Skin epidermis (tissue), 12 donors: ENCODE results near the gene MMP28.

Source experiments
- H3K27ac ChIP-seq, 21 experiments: fragments of 200-600 bp; sonication (generic) in 11 of 21; one replicate each; pipeline ENCODE4 v1.5.0; 2020; ENCODE audit warnings: mild to moderate bottlenecking in 3 of 21, inconsistent platforms in 2 of 21, moderate library complexity in 2 of 21
- H3K4me3 ChIP-seq, 7 experiments: fragments of 200-600 bp; sonication (generic) in 2 of 7; one replicate each; pipeline ENCODE4 v1.5.0; 2020; ENCODE audit warnings: inconsistent platforms in 2 of 7, mild to moderate bottlenecking in 2 of 7, moderate library complexity in 1 of 7

MMP28 gene

DNA sequence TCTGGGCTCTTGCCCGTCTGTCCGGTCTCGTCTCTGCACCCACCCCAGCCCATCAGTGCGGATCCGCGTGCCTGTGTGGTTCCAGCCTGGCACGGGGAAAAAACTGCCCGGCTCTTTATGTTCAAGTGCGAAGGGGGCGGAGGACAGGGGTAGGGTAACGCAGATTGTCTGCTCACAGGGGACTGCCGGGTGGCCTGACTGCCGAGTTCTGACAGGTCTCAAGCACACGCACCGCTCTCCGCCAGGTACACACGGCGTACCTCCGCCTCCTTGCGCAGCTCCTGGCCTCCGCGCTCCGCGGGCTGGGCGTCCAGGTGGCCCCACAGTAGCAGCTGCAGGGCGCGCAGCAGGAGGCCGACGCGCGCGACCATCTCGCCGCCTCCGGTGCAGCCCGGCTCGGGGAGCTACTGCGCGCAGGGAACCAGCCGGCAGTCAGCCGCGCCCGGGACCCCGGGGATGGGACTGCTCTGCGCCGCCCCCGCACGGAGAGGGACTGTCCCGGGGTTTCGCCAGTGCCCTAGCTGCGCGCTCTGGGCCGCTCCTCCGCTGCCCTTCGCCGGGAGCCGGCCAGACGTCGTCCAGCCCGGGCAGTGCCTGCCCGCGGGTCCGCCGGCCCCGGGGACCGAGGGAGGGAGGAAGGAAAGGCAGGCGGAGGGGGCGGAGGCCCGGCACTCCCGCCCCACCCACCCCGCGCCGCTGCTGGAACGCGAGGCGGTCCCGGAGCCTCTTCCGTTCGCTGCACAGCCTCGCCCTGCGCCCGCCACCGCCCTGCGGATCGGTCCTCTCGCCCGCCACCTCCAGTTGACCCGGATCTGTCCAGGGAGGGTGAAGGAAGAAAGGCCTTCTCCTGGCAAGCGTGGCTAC, at the start of gene MMP28:
Gene MMP28 (minus strand): TSS at position 635 of the 864 bp plus-strand sequence. CDS start 264 bp downstream, at position 371.
- H3K27ac ChIP-seq = peak within 1 kb of the TSS in 19 of 21 experiments; percentile 6 to 80 (median 48)
- H3K4me3 ChIP-seq = peak within 1 kb of the TSS; percentile 45 to 65 (median 55)

DNA sequence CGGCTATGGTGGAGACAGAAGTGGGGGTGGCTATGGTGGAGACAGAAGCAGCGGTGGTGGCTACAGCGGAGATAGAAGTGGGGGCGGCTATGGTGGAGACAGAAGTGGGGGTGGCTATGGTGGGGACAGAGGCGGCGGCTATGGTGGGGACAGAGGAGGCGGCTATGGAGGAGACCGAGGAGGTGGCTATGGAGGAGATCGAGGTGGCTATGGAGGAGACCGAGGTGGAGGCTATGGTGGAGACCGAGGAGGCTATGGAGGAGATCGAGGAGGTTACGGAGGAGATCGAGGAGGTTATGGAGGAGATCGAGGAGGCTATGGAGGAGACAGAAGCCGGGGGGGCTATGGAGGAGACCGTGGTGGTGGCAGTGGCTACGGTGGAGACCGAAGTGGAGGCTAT, 49.1 kb upstream of the MMP28 start:
- Histone ChIP-seq H3K27ac (no peak overlapping the region), H3K4me3 (no peak overlapping the region)

DNA sequence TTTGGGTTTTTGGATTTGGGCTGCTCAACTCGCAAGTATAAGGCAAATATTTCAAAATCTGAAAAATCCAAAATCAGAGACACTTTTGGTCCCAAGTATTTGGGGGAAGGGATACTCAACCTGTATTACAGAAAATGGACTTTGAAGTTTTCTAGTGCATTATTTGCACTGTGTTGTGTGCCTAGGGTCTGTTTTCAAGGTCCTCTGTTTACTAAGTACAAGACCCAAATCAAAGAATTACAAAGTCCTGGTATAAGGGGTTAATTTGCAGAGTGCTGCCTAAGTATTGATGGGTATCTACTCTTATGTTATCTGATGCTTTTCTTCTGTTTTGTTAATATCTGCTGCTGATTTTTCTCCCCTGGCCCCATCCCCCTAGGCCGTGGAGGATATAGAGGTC, 48.3 kb upstream of the MMP28 start:
- Histone ChIP-seq H3K4me3 (no peak overlapping the region), H3K27ac (no peak overlapping the region)

GRCh38 chr17:35842239-35842638, 46.8 kb upstream of the MMP28 start:
- Histone ChIP-seq H3K4me3 (no peak overlapping the region), H3K27ac (no peak overlapping the region)

DNA sequence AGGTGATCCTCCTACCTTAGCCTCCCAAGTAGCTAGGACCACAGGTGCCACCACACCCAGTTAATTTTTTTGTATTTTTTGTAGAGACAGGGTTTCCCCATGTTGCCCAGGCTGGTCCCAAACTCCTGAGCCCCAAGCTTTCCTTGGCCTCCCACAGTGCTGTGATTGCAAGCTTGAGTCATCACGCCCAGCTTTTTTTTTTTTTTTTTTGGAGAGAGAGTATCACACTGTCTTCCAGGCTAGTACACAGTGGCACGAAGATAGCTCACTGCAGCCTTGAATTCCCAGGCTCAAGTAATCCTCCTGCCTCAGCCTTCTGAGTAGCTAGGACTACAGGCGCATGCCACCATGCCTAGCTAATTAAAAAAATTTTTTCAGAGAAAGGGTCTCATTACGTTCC, 46.1 kb upstream of the MMP28 start:
- Histone ChIP-seq H3K27ac (no peak overlapping the region), H3K4me3 (no peak overlapping the region)

DNA sequence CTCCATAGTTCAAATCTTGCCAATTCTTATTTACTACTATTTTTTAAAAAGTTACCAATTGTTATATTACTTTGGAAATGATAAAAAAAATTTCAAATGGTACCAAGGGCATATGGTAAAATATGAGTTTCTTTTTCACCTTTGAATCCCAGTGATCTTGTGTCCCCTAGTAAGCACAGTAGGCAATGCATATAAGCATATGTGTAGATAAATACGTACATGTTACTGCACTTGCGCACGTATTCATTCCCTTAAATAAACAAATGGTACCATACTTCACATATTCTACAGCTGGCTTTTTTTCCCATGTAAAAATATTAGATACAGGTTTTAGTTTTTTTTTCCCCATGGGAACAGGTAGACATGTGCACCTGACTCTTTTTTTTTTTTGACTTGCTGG, 45.7 kb upstream of the MMP28 start:
- Histone ChIP-seq H3K27ac (no peak overlapping the region), H3K4me3 (no peak overlapping the region)

DNA sequence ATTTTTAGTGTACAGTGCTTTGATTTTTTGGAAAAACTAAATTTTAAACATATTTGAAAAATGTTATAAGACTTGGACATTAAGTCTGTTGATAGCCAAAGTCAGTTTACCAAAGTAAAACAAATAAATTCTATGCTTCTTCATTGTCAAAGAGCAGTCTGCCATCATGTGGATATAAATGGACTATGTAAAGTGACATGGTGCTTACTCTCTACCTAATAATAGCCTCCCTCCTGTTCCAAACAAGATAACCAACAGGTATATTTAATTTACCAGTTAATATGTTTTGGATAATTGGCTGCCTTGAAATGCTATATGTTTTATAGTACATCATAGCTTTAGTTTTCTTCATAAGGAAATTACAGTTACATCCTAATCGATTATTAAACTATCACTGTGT, 29.8 kb upstream of the MMP28 start:
- Histone ChIP-seq H3K27ac (no peak overlapping the region), H3K4me3 (no peak overlapping the region)

GRCh38 chr17:35821308-35821707, 25.9 kb upstream of the MMP28 start:
- H3K27ac ChIP-seq = no peak overlapping the region
- H3K4me3 ChIP-seq = no peak overlapping the region

DNA sequence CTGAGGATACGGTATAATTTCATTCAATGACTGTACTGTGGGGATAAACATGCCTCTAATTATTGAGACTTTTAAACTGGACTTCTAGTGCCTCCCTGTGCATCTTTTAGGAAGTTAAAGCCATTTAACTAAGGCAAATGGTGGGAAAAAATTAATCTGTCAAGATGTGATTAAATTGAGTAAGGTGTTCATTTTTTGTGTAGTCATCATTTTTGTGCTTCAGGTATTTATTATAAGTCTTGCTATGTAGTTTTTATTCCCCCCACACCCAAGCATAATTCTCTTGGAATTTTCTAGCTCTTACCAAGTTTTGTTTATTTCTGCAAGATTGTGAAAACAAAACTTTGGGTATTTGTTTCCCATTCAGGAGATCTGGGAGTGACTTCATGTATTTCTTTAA, 24.0 kb upstream of the MMP28 start:
- Histone ChIP-seq H3K27ac (no peak overlapping the region), H3K4me3 (no peak overlapping the region)

GRCh38 chr17:35817196-35817595, 21.8 kb upstream of the MMP28 start:
- no peak overlapping the region for H3K27ac ChIP-seq
- H3K4me3 ChIP-seq = no peak overlapping the region

GRCh38 chr17:35816723-35817122, 21.3 kb upstream of the MMP28 start:
- H3K4me3 ChIP-seq = no peak overlapping the region
- no peak overlapping the region for H3K27ac ChIP-seq

GRCh38 chr17:35812456-35812855, 17.0 kb upstream of the MMP28 start:
- H3K4me3 ChIP-seq = no peak overlapping the region
- no peak overlapping the region for H3K27ac ChIP-seq

DNA sequence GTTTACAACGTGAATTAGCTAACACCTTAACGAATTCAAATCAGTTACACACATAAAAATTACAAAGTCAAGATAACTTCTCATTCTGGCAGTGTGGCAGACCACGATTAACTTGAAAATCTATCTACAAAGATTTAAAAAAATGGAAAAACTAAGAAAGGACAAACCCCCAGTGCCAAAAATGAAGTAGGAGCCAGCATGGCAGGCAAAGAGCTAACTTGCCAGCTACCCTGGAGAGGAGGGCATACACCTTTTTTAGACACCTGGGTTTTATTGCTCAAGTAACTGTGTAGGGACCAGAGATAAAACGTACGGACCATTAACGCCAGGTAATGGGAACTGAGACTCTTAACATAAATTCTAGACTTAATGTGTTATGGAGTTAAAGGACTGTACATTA, 16.3 kb upstream of the MMP28 start:
- Histone ChIP-seq H3K27ac (no peak overlapping the region), H3K4me3 (no peak overlapping the region)

DNA sequence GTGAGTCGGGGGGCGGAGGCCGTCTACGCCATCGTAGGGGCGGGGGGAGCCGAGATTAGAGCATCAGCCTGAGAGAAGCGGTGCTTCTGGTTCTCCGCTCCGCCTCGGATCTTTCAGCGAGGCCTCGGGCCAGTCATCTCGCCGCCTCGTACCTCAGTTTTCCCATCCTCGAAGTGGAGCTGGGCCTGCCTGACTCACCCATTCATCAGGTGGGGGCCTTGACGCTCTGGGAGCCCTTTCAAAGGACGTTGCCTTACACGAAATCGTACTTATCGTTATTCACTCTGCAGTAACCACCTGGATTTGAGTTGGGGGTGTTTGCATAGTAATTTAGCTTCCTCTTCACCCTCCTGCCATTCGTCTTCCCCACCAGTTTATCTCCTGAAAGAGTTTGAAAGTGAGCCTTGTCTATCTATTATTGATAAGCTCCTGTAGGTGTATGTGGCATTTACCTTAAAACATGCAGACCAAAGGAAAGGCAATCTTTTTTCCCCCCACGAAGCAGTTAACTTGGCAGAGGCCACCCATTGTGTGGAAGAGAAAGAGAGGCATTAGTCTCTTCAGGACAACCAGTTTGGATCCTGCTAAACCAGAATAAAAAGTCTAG, 14.5 kb upstream of the MMP28 start:
- H3K4me3 ChIP-seq = peak overlapping the region; percentile 62 to 93 (median 81)

GRCh38 chr17:35808962-35809854, 13.8 kb upstream of the MMP28 start, which contains the start of gene TAF15:
Gene TAF15, plus strand, starts transcription at chr17:35809484. Its CDS starts 86 bp downstream, at chr17:35809570.
- peak within 1 kb of the TSS; percentile 85 to 98 (median 93) for H3K27ac ChIP-seq
- H3K4me3 ChIP-seq = peak within 1 kb of the TSS; percentile 62 to 93 (median 81)

More for the DNA sequence above, 14.5 kb upstream of the MMP28 start:
- H3K27ac ChIP-seq = peak overlapping the region; percentile 85 to 98 (median 93)

- peak overlapping the region; percentile 62 to 93 (median 81) for H3K4me3 ChIP-seq
- H3K27ac ChIP-seq = peak overlapping the region in 20 of 21 experiments; percentile 85 to 98 (median 94)
Observed at GRCh38 chr17:35808240-35808961, 13.0 kb upstream of the MMP28 start.

DNA sequence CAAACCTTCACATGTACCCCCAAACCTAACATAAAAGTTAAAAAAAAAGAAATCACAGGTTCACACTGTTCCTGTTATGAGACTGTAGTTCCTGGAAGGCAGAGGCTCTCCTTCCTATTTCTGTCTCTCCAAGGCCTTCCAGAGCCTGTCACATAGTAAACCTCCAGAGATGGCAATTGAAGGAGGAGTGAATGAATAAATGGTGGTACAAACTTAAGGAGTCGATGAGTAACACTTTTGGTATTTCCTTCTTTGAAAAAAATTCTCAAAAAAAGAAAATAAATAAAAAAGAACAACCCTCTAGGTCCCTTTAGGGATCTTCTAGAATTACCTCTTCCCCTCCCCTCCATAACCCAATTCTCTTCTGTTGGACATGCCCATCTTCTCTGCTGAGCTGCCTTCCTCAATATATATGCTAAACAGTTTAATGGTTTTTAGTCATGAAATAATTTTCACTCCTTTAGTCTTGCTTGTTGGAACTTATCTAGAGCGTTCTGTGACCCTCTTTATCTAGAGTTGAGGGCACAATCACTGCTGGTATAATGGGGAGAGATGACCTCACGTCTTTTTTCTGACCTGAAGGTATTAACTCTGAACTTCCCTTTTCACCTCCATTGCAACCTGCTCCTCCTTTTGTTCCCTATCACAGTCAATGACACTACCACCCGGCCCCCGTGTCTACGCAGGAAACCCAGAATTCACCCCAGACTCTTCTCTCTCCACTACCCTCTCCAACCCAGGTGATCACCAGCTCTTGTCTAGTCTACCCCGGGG, 12.1 kb upstream of the MMP28 start:
- H3K4me3 ChIP-seq = no peak overlapping the region
- H3K27ac ChIP-seq = peak overlapping the region in 1 of 21 experiments; percentile 94

DNA sequence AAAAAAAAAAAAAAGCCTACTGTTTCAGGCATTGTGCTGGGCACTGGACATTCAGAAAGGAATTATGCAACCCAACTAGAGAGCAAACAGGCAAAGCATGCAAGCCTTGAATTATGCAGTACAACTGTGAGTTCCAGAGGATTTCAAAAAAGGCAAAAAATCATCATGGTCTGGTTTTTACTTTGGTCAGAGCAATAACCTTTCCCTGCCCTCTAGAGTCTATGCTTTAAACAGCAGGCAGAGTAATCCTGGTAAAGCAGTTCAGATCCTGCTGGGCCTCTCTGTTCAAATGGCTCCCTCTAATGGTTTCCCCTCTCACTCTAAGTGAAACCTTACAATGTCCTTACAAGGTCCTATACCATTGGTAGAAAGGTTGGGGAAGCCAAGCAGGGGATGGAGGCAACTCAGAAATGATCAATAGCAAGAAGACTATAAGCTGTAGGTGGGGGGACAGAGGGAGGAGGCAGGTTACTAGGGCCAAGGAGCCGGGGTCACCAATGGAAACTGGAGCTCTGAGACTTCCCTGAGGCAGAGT, 9.3 kb upstream of the MMP28 start:
- H3K4me3 ChIP-seq = no peak overlapping the region
- no peak overlapping the region for H3K27ac ChIP-seq
